GM18868 (cell line): ENCODE measurements around the gene TRMT112.
"Not testable (repeated sequence)": the region's sequence is repeated elsewhere in the genome, so short reads cannot be mapped to it uniquely, and the experiment has no call there.

Source experiments
- ATAC-seq: cut with Tn5 transposase; IDR thresholded peaks from one replicate; pipeline ENCODE4 v1.9.1; 2021; ENCODE audit warnings: mild to moderate bottlenecking, moderate library complexity; ENCODE audit not compliant: unreplicated experiment

Gene TRMT112

GRCh38 chr11:64313491-64314145 lies 3.7 kb downstream of the TRMT112 start:
- no peak for ATAC-seq

GRCh38 chr11:64312947-64313346 lies 4.4 kb downstream of the TRMT112 start:
- no peak for ATAC-seq

- ATAC-seq = not testable (repeated sequence)
Observed at GRCh38 chr11:64307795-64308194, 9.6 kb downstream of the TRMT112 start.

- no peak for ATAC-seq
Observed at GRCh38 chr11:64306876-64307622, 10.3 kb downstream of the TRMT112 start.

- no peak for ATAC-seq
Observed at GRCh38 chr11:64306563-64306875, 10.8 kb downstream of the TRMT112 start.

GRCh38 chr11:64305691-64306562 lies 11.4 kb downstream of the TRMT112 start:
- peak; percentile 17 for ATAC-seq

- ATAC-seq = peak; percentile 71
Observed at GRCh38 chr11:64305075-64305690, 12.2 kb downstream of the TRMT112 start, which contains the start of gene ESRRA. TSS of gene ESRRA (plus strand) at chr11:64305524. CDS start at chr11:64307180, 1,656 bp downstream.

GRCh38 chr11:64304316-64305072 lies 12.9 kb downstream of the TRMT112 start:
- ATAC-seq = peak; percentile 27

- no peak for ATAC-seq
Observed at GRCh38 chr11:64304032-64304315, 13.4 kb downstream of the TRMT112 start.

GRCh38 chr11:64303109-64304031 lies 14.0 kb downstream of the TRMT112 start:
- ATAC-seq = no peak

- ATAC-seq = no peak
Observed at GRCh38 chr11:64299847-64300648, 17.3 kb downstream of the TRMT112 start, which contains the start of gene CATSPERZ. TSS of gene CATSPERZ (plus strand) at chr11:64300358. CDS start at chr11:64300411, 53 bp downstream.

GRCh38 chr11:64298966-64299846 lies 18.2 kb downstream of the TRMT112 start:
- ATAC-seq = no peak

GRCh38 chr11:64297699-64298358 lies 19.5 kb downstream of the TRMT112 start:
- ATAC-seq = no peak

GRCh38 chr11:64296830-64297698 lies 20.3 kb downstream of the TRMT112 start:
- ATAC-seq = no peak

GRCh38 chr11:64296236-64296635 lies 21.1 kb downstream of the TRMT112 start:
- no peak for ATAC-seq

- no peak for ATAC-seq
Observed at GRCh38 chr11:64295760-64296159, 21.6 kb downstream of the TRMT112 start.
